ENCODE results near the gene CD7. TPM values are rescaled to one million over a fixed set of nuclear protein-coding genes. Genes with fewer than 3 reads are reported as not detected.

CD7 gene
- total RNA-seq, 2 experiments from 2014 or later: not detected

GRCh38 chr17:82281076-82281475 lies 36.3 kb downstream of the CD7 start:
- no peaks in the 10 kb centered on the region for H4K20me1 ChIP-seq (ENCODE audit: insufficient read depth, low read length)
- no TSS peak for BruUV-seq (replicated peaks)
- ChIA-PET CTCF (ENCODE audit: unreplicated experiment) (no interaction called here), POLR2A (no interaction called here)
- H3K36me3 ChIP-seq (ENCODE audit: insufficient read depth, low read length): no peaks in the 10 kb centered on the region
- no peaks in the 10 kb centered on the region for H3K79me2 ChIP-seq (ENCODE audit: insufficient read depth, low read depth, low read length)
- H3K9me3 ChIP-seq (ENCODE audit: low read length): no peaks in the 10 kb centered on the region
- H3K9me2 ChIP-seq (ENCODE audit: insufficient read depth, low read length): no peaks in the 10 kb centered on the region
- H3K4me2 ChIP-seq (ENCODE audit: low read length): no peak overlapping the region
- intact Hi-C loops (cut with micrococcal nuclease; ENCODE audit: unreplicated experiment): no loop called here
- TF ChIP-seq, protein P1, sequence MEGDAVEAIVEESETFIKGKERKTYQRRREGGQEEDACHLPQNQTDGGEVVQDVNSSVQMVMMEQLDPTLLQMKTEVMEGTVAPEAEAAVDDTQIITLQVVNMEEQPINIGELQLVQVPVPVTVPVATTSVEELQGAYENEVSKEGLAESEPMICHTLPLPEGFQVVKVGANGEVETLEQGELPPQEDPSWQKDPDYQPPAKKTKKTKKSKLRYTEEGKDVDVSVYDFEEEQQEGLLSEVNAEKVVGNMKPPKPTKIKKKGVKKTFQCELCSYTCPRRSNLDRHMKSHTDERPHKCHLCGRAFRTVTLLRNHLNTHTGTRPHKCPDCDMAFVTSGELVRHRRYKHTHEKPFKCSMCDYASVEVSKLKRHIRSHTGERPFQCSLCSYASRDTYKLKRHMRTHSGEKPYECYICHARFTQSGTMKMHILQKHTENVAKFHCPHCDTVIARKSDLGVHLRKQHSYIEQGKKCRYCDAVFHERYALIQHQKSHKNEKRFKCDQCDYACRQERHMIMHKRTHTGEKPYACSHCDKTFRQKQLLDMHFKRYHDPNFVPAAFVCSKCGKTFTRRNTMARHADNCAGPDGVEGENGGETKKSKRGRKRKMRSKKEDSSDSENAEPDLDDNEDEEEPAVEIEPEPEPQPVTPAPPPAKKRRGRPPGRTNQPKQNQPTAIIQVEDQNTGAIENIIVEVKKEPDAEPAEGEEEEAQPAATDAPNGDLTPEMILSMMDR (conservative IDR thresholded peaks at IDR 0.05; ENCODE audit: low read length): no peak
- TF ChIP-seq EZH2phosphoT487 (IDR thresholded peaks at IDR 0.05; ENCODE audit: borderline replicate concordance, low read depth, low read length): no peak
- H3K27ac ChIP-seq (ENCODE audit: low read depth, low read length, poor library complexity, severe bottlenecking): no peak overlapping the region
- DNase-seq (ENCODE audit: low spot score): no peak
- H3K4me1 ChIP-seq (ENCODE audit: insufficient read depth, low read length, poor library complexity, severe bottlenecking): no peaks in the 10 kb centered on the region
- H2AFZ ChIP-seq (ENCODE audit: low read length): no peak overlapping the region
- no peak overlapping the region for H3K4me3 ChIP-seq (ENCODE audit: low read depth, low read length, poor library complexity, severe bottlenecking)

- Histone ChIP-seq H3K27ac (ENCODE audit: low read depth, low read length, poor library complexity, severe bottlenecking) (no peak overlapping the region), H3K4me3 (ENCODE audit: low read depth, low read length, poor library complexity, severe bottlenecking) (no peak overlapping the region), H3K79me2 (ENCODE audit: insufficient read depth, low read depth, low read length) (no peaks in the 10 kb centered on the region), H3K4me1 (ENCODE audit: insufficient read depth, low read length, poor library complexity, severe bottlenecking) (no peaks in the 10 kb centered on the region), H2AFZ (ENCODE audit: low read length) (no peak overlapping the region), H4K20me1 (ENCODE audit: insufficient read depth, low read length) (no peaks in the 10 kb centered on the region), H3K4me2 (ENCODE audit: low read length) (no peak overlapping the region), H3K36me3 (ENCODE audit: insufficient read depth, low read length) (no peaks in the 10 kb centered on the region), H3K9me2 (ENCODE audit: insufficient read depth, low read length) (no peaks in the 10 kb centered on the region), H3K9me3 (ENCODE audit: low read length) (no peaks in the 10 kb centered on the region)
- DNase-seq (ENCODE audit: low spot score): no peak
- intact Hi-C loops (cut with micrococcal nuclease; ENCODE audit: unreplicated experiment): no loop called here
- no peak for TF ChIP-seq EZH2phosphoT487 (IDR thresholded peaks at IDR 0.05; ENCODE audit: borderline replicate concordance, low read depth, low read length)
- TF ChIP-seq, protein P1 (conservative IDR thresholded peaks at IDR 0.05; ENCODE audit: low read length): no peak
- ChIA-PET CTCF (ENCODE audit: unreplicated experiment) (no interaction called here), POLR2A (no interaction called here)
- BruUV-seq (replicated peaks): no TSS peak
Observed at GRCh38 chr17:82280537-82280936, 36.9 kb downstream of the CD7 start.

GRCh38 chr17:82278786-82279391 lies 38.5 kb downstream of the CD7 start:
- H3K9me3 ChIP-seq (ENCODE audit: low read length): no peaks in the 10 kb centered on the region
- POLR2A ChIA-PET: no interaction called here
- BruUV-seq (replicated peaks): no TSS peak

More at GRCh38 chr17:82278786-82279391, 38.5 kb downstream of the CD7 start:
- no peak overlapping the region for H3K27ac ChIP-seq (ENCODE audit: low read depth, low read length, poor library complexity, severe bottlenecking)
- H3K79me2 ChIP-seq (ENCODE audit: insufficient read depth, low read depth, low read length): no peaks in the 10 kb centered on the region
- no peak for TF ChIP-seq EZH2phosphoT487 (IDR thresholded peaks at IDR 0.05; ENCODE audit: borderline replicate concordance, low read depth, low read length)
- TF ChIP-seq, protein P1 (conservative IDR thresholded peaks at IDR 0.05; ENCODE audit: low read length): no peak
- H3K4me1 ChIP-seq (ENCODE audit: insufficient read depth, low read length, poor library complexity, severe bottlenecking): peaks cover 2% of the 10 kb centered on the region
- H3K36me3 ChIP-seq (ENCODE audit: insufficient read depth, low read length): no peaks in the 10 kb centered on the region
- H3K9me2 ChIP-seq (ENCODE audit: insufficient read depth, low read length): no peaks in the 10 kb centered on the region
- intact Hi-C loops (cut with micrococcal nuclease; ENCODE audit: unreplicated experiment): no loop called here
- no peak for DNase-seq (ENCODE audit: low spot score)
- no peaks in the 10 kb centered on the region for H4K20me1 ChIP-seq (ENCODE audit: insufficient read depth, low read length)
- CTCF ChIA-PET (ENCODE audit: unreplicated experiment): no interaction called here
- no peak overlapping the region for H2AFZ ChIP-seq (ENCODE audit: low read length)
- H3K4me3 ChIP-seq (ENCODE audit: low read depth, low read length, poor library complexity, severe bottlenecking): no peak overlapping the region
- H3K4me2 ChIP-seq (ENCODE audit: low read length): no peak overlapping the region

Data from OCI-LY7 (cell line).